Stimulated activated memory B cell treated with anti-CD40 and anti-IgM and Interleukin-4, amounts not matched to agents 10 μg/mL and 1 μg/mL and 100 μg/mL, for 72 hours (primary cell): ENCODE results near the gene CLMN.

Source experiments
- ATAC-seq: fragments of 150-1000 bp; cut with Tn5 transposase; 2 replicates; pipeline ENCODE4 v1.10.0; 2021
- H3K27ac Mint-ChIP-seq: one replicate; pipeline ENCODE4 v1.8.0; 2022; ENCODE audit warnings: mild to moderate bottlenecking, mixed read lengths
- H3K27me3 Mint-ChIP-seq: one replicate; pipeline ENCODE4 v1.8.0; 2022; ENCODE audit warnings: mixed read lengths
- H3K36me3 Mint-ChIP-seq: one replicate; pipeline ENCODE4 v1.8.0; 2022; ENCODE audit warnings: mixed read lengths
- H3K4me1 Mint-ChIP-seq: one replicate; pipeline ENCODE4 v1.8.0; 2022; ENCODE audit warnings: mixed read lengths
- H3K4me3 Mint-ChIP-seq: one replicate; pipeline ENCODE4 v1.8.0; 2022; ENCODE audit warnings: mild to moderate bottlenecking, moderate library complexity, mixed read lengths
- H3K9me3 Mint-ChIP-seq: one replicate; pipeline ENCODE4 v1.8.0; 2022; ENCODE audit warnings: mixed read lengths

CLMN gene

DNA sequence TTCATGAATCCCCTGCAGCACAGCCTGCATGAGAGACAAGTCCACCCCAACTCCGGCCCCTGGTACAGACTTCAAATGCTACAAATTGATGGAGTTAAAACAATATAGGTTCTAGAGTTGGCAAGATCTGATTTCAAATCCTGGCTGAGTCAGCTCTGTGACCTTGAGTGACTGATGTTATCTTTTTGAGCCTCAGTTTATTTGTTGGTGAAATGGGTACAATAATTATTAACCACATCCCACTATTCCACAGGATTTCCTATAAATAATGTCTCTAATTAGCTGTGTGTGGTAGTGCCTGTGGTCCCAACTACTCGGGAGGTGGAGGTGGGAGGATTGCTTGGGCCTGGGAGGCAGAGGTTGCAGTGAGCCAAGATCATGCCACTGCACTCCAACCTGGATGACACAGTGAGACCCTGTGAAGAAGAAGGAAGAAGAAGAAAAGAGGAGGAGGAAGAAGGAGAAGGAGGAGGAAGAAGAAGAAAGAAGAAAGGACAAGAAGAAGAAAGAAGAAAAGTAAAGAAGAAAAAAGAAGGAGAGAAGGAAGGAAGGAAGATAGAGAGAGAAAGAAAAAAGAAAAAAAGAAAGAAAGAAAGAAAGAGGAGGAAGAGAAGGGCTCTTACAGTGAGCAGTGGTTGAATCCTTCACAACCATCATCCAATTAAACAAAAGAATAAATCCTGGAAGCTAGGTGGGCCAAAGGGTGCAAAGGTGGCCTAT lies 122.7 kb downstream of the CLMN start:
- no peaks in the 10 kb centered on the region for H3K27me3 Mint-ChIP-seq
- no peak overlapping the region for H3K4me3 Mint-ChIP-seq
- peaks cover 9% of the 10 kb centered on the region for H3K4me1 Mint-ChIP-seq
- no peak overlapping the region for H3K27ac Mint-ChIP-seq
- no peaks in the 10 kb centered on the region for H3K9me3 Mint-ChIP-seq
- no peak for ATAC-seq
- peaks cover 19% of the 10 kb centered on the region for H3K36me3 Mint-ChIP-seq

DNA sequence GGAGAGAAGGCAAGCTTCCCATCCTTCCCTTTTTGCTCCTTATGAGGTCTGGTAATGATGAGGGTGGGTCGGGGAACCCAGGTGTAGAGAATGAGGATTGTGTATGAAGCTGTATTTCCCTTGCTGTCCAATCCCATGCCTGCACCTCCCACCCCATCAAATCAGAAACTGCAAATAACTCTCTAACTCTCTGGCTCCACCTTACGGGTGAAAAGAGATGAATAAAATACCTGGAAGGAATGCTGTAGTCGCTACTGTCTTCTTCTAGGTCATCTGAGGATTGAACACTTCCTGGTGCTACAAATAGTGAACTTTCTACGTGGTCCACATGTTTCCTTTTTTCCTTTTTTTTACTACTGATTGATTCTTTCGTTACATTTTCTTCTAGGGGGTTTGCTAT lies 123.4 kb downstream of the CLMN start:
- peaks cover 21% of the 10 kb centered on the region for H3K36me3 Mint-ChIP-seq
- no peak overlapping the region for H3K4me3 Mint-ChIP-seq
- H3K4me1 Mint-ChIP-seq, result peaks cover 9% of the 10 kb centered on the region
- no peak for ATAC-seq
- H3K27me3 Mint-ChIP-seq, result no peaks in the 10 kb centered on the region
- H3K9me3 Mint-ChIP-seq, result no peaks in the 10 kb centered on the region
- H3K27ac Mint-ChIP-seq, result no peak overlapping the region

DNA sequence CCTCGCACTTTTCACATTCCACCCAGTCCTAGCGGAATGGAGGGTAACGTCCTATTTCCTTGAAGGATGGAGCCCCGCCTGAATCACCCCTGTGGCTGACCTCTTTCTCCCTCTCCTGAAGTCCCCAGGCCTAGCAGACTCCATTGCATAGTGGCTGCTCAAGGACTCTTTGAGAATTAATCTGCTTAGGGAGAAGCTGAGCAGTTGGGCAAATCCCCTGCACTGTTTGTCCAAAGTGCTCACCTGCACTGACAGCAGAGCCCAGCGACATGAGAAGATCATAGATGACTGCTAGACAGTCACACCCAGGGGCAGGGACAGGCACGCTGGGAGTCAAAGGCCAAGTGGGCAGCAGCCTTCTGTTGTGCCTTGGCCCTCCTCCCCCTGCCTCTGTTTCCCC lies 124.7 kb downstream of the CLMN start:
- Mint-ChIP-seq H3K27me3 (no peaks in the 10 kb centered on the region), H3K9me3 (no peaks in the 10 kb centered on the region), H3K27ac (no peak overlapping the region), H3K4me1 (peaks cover 9% of the 10 kb centered on the region), H3K36me3 (peaks cover 31% of the 10 kb centered on the region), H3K4me3 (no peak overlapping the region)
- ATAC-seq, result no peak

DNA sequence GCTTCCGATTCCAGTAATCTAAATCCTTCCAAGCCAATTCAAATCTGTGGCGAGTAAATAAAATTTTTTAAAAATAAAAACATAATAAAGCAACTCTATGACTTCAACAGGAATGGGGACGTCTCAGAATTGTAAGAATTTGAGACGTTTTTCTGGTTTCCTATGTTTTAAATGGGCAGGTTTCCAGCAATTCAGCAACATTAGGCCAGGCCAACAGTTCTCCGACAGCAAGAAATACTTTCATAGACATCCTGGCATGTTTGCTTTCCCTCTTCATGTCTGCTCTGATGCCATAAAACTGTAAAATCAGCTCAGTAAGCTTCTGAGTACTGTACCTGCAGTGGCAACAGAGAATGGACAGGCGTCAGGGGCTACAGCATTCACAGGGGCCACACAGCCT lies 126.6 kb downstream of the CLMN start:
- H3K4me3 Mint-ChIP-seq, result no peak overlapping the region
- peaks cover 38% of the 10 kb centered on the region for H3K36me3 Mint-ChIP-seq
- H3K4me1 Mint-ChIP-seq, result peaks cover 9% of the 10 kb centered on the region
- peaks cover 6% of the 10 kb centered on the region for H3K9me3 Mint-ChIP-seq
- H3K27me3 Mint-ChIP-seq, result no peaks in the 10 kb centered on the region
- ATAC-seq, result no peak
- H3K27ac Mint-ChIP-seq, result no peak overlapping the region

DNA sequence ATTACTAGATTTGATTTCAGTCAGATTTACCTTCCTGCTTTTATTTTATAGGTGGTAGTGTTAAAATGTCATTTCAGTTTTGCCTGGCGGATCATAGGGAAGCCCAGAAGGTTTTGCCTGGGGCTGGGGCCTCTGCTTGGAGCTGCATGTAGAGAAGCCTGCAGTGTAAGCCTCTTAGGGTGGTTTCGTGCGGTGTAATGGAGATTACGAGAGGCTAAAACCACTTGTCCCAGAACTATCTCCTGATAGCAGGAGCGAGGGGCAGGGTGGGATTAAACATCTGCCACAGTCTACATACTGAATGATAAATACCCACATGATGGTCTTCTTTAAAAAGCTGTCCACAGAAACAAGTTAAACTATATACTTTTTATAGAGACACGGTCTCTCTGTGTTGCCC lies 127.4 kb downstream of the CLMN start:
- peaks cover 9% of the 10 kb centered on the region for H3K4me1 Mint-ChIP-seq
- H3K27ac Mint-ChIP-seq, result no peak overlapping the region
- no peak for ATAC-seq
- H3K4me3 Mint-ChIP-seq, result no peak overlapping the region
- peaks cover 6% of the 10 kb centered on the region for H3K27me3 Mint-ChIP-seq
- H3K9me3 Mint-ChIP-seq, result peaks cover 8% of the 10 kb centered on the region
- H3K36me3 Mint-ChIP-seq, result peaks cover 46% of the 10 kb centered on the region

DNA sequence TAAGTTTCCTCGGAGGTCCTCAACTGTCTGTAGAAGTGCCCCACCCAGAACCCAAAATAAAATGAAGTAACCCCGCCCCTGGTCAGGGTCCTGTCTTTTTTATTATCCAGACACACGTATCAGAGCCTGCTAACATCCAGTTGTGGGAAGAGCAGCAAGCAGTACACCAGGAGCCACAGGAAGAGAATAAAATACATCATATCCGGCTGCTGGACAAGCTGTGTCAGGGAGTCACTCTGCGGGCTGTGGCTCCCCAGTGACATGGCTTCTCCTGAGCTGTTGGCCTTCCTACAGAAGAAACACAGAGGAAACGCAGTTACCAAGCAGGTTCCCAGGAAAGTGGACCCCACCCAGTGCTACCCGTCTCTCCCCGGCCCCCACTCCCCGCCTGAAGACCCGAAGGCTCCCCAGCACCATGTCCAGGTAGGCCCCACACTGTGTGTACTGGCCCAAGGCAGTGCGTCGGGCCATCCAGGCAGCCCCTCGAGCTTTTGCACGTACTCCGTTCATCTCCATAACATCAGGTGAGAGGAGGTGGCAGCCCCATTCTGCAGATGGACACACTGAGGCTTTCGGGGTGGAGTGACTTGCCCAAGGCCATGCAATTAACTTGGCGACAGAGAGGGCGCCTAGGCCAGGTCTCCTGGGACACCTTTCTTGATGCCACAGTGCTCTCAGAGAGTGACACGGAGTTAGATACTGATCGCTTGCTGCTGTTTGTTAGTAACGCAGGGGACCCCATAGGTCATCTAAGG lies 128.1 kb downstream of the CLMN start:
- no peak overlapping the region for H3K27ac Mint-ChIP-seq
- peaks cover 8% of the 10 kb centered on the region for H3K9me3 Mint-ChIP-seq
- peaks cover 5% of the 10 kb centered on the region for H3K4me1 Mint-ChIP-seq
- peaks cover 13% of the 10 kb centered on the region for H3K27me3 Mint-ChIP-seq
- peaks cover 45% of the 10 kb centered on the region for H3K36me3 Mint-ChIP-seq
- no peak overlapping the region for H3K4me3 Mint-ChIP-seq
- ATAC-seq, result no peak

DNA sequence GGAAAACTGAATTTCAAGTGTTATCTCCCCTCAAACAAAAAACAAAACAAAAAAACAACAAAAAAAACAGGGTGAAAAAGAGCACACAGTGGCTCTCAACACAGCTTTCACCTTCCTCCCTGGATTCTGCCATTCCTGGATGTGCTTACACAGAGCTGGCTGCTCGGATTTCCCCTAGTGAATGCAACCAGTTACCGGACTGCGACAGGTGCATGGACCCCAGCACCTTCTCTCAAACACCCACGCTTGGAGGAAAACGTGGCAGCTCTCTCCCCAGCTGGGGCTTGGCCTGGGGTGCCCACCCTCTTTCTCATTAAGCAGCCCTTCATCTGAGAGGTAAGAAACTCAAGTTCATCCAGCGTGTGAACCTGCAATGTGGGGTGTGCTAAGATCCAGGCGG lies 128.9 kb downstream of the CLMN start:
- ATAC-seq, result no peak
- Mint-ChIP-seq H3K27me3 (peaks cover 17% of the 10 kb centered on the region), H3K27ac (no peak overlapping the region), H3K9me3 (peaks cover 8% of the 10 kb centered on the region), H3K4me3 (no peak overlapping the region), H3K36me3 (peaks cover 45% of the 10 kb centered on the region), H3K4me1 (peaks cover 3% of the 10 kb centered on the region)

DNA sequence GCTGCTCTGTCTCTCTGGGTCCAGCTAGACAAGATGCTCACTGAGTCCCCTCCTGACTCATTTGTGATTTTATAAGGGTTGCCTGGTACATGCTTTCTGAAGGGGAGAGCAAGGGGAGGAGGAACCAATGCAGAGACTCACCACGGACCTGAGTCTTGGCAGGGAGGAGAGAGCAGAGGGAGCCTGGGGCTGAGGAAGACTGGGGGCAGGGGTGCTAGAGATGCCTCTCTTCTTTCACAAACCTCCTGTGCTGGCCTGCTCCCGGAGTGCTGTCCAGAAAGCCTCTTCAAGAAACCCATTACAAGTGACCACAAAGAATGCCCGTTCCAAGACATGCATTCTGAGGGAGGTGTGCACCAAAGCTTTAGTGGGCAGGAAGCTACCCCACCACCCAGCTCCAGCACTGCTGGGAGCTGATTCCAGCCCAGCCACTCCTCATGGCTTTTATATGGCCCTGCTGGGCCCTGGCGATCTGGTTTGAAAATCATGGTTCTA lies 129.3 kb downstream of the CLMN start:
- ATAC-seq, result no peak
- H3K4me1 Mint-ChIP-seq, result peaks cover 8% of the 10 kb centered on the region
- no peak overlapping the region for H3K4me3 Mint-ChIP-seq

DNA sequence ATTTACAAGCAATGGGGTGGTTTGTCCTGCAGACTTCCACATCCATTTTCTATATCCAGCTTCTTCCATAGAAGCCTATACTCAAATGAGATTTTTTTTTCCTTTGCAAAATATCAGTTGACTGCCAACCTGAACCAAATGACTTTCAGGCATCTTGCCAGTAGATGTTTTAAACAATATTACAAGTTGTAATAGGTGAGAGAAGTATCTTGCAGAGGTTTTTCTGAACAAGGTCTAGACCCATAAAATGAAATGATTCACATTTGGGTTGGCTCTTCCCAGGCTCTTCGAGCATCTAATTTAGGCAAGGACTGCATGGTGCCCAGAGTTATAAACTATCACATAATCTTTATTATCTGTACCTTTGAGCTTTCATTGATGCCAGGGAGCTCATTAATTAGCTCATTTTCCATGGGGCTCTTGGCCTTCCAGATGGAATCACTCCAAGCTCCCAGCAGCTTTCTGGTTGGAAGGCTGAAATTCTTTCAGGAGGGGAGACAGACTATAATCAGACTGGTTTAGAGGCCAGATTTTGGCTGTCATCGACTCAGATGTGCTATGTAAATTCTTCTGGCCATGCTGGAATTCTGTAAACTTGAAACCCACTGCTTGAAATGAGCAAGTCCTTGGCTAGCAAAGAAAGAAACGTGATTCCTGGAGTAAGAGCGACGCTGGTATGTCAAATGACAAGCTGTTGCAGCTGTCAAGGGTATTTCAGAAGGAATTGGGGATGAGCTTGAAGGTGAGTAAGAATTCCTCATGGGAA lies 130.2 kb downstream of the CLMN start:
- Mint-ChIP-seq H3K4me3 (no peak overlapping the region), H3K4me1 (peaks cover 10% of the 10 kb centered on the region), H3K27me3 (peaks cover 28% of the 10 kb centered on the region), H3K9me3 (peaks cover 8% of the 10 kb centered on the region), H3K27ac (no peak overlapping the region), H3K36me3 (peaks cover 45% of the 10 kb centered on the region)
- ATAC-seq, result no peak

More for the DNA sequence above, 129.3 kb downstream of the CLMN start:
- peaks cover 45% of the 10 kb centered on the region for H3K36me3 Mint-ChIP-seq
- no peak overlapping the region for H3K27ac Mint-ChIP-seq
- peaks cover 22% of the 10 kb centered on the region for H3K27me3 Mint-ChIP-seq
- H3K9me3 Mint-ChIP-seq, result peaks cover 8% of the 10 kb centered on the region

DNA sequence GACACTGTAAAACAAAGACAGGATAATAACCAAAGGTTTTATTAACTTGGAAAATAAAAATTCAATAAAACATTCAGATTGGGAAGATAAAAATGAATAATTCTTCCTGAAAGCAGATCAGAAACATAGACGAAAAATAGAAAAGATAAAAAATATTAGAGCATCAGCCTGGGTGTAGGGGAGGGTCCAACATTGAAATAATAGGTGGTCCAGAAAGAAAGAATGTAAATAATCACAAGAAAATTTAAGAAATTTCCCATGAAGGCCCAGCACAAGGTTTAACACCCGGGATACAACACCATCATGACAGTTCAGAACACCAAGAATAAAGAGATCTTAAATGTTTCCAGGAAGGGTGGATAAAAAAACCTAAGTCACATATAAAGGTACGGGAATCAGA lies 131.3 kb downstream of the CLMN start:
- no peak for ATAC-seq
- H3K27ac Mint-ChIP-seq, result no peak overlapping the region
- H3K36me3 Mint-ChIP-seq, result peaks cover 42% of the 10 kb centered on the region
- peaks cover 28% of the 10 kb centered on the region for H3K27me3 Mint-ChIP-seq
- H3K4me1 Mint-ChIP-seq, result peaks cover 10% of the 10 kb centered on the region
- H3K9me3 Mint-ChIP-seq, result peaks cover 8% of the 10 kb centered on the region
- H3K4me3 Mint-ChIP-seq, result no peak overlapping the region

DNA sequence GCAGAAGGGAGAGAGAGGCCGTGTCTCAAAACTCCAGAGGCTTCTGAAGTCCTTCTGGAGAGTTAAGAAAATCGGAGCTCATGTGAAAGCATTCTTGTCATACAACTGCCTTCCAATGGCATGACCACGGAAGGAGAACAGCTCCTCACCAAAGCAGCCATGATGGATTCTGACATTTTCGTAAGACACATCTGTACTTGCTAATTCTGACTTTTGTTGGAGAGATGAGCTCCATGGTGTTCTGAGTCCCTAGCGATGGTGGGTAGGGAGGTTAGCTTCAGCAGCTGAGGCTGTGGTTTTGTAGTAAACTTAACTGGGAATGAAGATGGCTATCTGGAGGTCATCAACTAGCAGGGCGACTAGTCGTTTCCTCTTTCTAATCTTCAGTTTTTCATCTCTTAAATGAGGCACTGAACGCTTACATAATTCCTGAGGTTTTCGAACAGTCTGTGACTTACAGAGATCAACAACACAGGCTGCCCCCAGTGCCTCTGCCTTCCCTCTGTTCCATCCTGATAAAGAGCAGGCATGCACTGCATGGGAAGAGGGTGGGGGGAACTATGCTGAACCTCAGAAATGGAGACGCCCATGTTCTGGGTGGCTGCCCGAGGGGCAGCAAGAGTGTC lies 133.8 kb downstream of the CLMN start:
- ATAC-seq, result no peak
- Mint-ChIP-seq H3K4me1 (peaks cover 10% of the 10 kb centered on the region), H3K4me3 (no peak overlapping the region), H3K27ac (no peak overlapping the region), H3K9me3 (peaks cover 8% of the 10 kb centered on the region), H3K36me3 (peaks cover 41% of the 10 kb centered on the region), H3K27me3 (peaks cover 28% of the 10 kb centered on the region)

DNA sequence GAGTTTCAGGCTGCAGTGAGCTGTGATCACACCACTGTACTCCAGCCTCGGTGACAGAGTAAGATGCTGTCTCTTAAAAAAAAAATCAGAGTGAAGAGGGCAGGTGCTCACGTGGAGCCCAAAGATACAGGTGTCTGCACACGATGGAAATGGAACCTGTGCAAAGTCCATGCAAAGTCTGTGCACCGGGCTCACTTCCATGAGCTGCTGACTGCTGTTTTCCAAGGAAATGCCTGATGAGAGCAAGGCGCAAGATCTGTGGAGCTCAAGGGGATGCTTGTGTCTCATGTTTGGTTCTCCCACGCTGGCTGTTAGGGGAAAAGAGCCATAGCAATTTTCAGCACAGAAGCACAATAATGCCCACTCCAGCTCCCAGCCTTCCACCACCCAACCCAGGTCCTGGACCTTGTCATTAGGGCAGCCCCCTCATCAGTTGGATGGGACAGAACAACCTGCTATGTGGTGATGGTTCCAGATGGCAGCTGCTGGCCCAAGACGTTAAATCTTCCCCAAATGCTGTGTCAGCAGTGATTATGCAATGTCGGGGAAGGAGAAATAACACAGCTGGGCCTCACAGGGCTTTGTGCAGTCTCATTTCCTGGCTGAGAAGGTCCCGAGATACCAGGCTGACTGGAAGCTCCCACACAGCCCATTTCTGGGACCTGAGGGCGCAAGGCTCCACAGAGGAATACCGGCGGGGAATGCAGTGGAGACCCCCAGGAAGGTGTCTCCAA lies 134.5 kb downstream of the CLMN start:
- H3K27ac Mint-ChIP-seq, result no peak overlapping the region
- H3K36me3 Mint-ChIP-seq, result peaks cover 42% of the 10 kb centered on the region
- ATAC-seq, result no peak
- peaks cover 8% of the 10 kb centered on the region for H3K9me3 Mint-ChIP-seq
- peaks cover 28% of the 10 kb centered on the region for H3K27me3 Mint-ChIP-seq
- peaks cover 10% of the 10 kb centered on the region for H3K4me1 Mint-ChIP-seq
- H3K4me3 Mint-ChIP-seq, result peak overlapping the region; percentile 40

DNA sequence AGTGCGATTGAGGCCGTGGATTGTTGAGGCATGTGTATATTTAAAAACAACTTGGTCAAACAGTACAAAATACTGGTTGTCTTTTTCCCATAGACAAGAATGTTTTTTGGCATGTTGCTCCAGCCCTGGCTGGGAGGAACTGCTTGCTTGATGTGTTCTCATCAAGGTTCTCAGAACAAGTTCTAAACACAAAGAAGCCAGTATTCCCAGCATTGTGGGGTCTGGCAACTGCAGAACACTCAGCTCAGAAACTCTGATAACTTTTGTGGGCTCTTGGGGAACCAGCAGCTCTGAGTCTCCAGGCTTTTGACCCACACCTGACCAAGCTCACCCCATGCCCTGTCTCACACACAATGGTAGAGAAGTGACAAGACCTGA lies 135.3 kb downstream of the CLMN start:
- peaks cover 8% of the 10 kb centered on the region for H3K9me3 Mint-ChIP-seq
- H3K4me1 Mint-ChIP-seq, result peaks cover 10% of the 10 kb centered on the region
- H3K36me3 Mint-ChIP-seq, result peaks cover 35% of the 10 kb centered on the region
- no peak overlapping the region for H3K4me3 Mint-ChIP-seq
- H3K27ac Mint-ChIP-seq, result no peak overlapping the region
- no peak for ATAC-seq
- peaks cover 28% of the 10 kb centered on the region for H3K27me3 Mint-ChIP-seq

DNA sequence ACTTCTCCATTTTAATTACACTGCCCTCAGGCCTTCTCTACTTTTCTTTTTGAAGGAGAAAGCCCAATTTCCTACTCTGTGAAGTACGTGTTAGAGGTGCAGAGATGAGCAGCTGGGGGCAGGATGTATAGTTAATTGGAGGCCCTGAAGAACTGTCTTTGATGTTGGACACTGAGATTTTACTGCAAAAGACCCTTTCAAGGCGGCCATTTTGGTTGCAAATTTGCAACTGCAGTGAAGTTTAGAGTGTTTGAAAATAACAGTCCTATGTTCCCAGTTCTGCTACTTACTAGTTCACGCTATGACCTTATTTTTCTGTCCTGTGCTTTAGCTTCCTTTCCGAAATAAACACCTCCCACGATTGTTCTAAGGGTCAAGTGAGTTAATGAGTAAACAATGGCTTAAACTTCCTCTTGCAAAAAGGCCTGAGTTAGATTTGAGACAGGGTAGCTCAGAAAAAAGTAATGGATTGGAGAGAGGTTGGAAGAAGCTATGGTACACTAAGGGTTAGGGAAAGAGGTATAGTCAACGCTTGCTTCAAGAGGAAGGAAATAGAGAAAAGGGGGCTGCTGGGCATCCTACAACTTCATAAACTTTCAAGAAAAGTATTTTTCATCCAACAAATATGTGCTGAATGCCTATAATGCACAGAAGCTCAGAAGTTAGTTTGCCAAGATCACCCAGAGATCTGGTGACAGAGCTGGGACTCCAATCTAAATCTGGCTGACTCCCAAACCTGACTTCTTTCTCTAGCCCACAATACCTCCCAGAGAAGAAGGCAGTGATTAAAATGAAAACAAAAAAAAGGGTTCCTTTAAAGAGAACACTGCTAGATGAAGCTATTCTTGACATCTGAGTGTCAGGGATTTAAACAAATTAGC lies 135.9 kb downstream of the CLMN start:
- H3K27ac Mint-ChIP-seq, result no peak overlapping the region
- no peak for ATAC-seq
- peaks cover 8% of the 10 kb centered on the region for H3K9me3 Mint-ChIP-seq
- peaks cover 10% of the 10 kb centered on the region for H3K4me1 Mint-ChIP-seq
- no peak overlapping the region for H3K4me3 Mint-ChIP-seq
- peaks cover 33% of the 10 kb centered on the region for H3K36me3 Mint-ChIP-seq
- H3K27me3 Mint-ChIP-seq, result peaks cover 28% of the 10 kb centered on the region
